ENCODE data around the gene SMG9.

Gene SMG9

DNA sequence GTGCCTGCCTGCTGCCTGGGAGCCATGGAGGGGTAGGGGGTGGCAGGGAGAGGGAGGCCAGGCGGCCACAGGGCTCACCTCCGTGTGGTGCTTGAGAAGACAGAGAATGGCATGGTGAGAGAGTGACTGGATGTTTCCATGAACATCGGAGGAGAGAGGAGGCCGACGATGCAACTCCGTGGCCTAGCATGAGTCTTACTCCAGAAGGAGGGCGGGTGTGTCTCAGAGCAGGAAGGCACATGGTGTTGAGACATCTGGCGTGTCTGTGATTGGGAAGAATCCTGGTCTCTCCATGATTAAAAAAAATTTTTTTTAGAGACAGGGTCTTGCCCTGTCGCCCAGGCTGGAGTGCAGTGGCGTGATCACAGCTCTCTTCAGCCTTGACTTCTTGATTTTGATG lies 33.8 kb downstream of the SMG9 start:
- no peaks in the 10 kb centered on the region for H3K27me3 ChIP-seq (ENCODE audit: low read depth, low read length)
- no peaks in the 10 kb centered on the region for H3K79me2 ChIP-seq (ENCODE audit: low read length)
- no peak overlapping the region for H3K4me3 ChIP-seq (ENCODE audit: low read length)
- H3K36me3 ChIP-seq (replicated peaks; ENCODE audit: low read depth, low read length) = no peaks in the 10 kb centered on the region
- H3K9ac ChIP-seq (ENCODE audit: low read length) = no peak overlapping the region
- peaks cover 14% of the 10 kb centered on the region for H3K4me1 ChIP-seq (ENCODE audit: low read length)
- no peak overlapping the region for H2AFZ ChIP-seq (ENCODE audit: low read depth, low read length)
- TF ChIP-seq, protein P1, sequence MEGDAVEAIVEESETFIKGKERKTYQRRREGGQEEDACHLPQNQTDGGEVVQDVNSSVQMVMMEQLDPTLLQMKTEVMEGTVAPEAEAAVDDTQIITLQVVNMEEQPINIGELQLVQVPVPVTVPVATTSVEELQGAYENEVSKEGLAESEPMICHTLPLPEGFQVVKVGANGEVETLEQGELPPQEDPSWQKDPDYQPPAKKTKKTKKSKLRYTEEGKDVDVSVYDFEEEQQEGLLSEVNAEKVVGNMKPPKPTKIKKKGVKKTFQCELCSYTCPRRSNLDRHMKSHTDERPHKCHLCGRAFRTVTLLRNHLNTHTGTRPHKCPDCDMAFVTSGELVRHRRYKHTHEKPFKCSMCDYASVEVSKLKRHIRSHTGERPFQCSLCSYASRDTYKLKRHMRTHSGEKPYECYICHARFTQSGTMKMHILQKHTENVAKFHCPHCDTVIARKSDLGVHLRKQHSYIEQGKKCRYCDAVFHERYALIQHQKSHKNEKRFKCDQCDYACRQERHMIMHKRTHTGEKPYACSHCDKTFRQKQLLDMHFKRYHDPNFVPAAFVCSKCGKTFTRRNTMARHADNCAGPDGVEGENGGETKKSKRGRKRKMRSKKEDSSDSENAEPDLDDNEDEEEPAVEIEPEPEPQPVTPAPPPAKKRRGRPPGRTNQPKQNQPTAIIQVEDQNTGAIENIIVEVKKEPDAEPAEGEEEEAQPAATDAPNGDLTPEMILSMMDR (IDR thresholded peaks at IDR 0.05; ENCODE audit: low read depth, low read length) = no peak
- TF ChIP-seq EZH2phosphoT487 (IDR thresholded peaks at IDR 0.05; ENCODE audit: low read depth) = no peak
- H3K9me3 ChIP-seq (ENCODE audit: insufficient read depth, low read length) = no peaks in the 10 kb centered on the region
- no peaks in the 10 kb centered on the region for H4K20me1 ChIP-seq (ENCODE audit: insufficient read depth, low read length)
- H3K4me2 ChIP-seq (ENCODE audit: low read length) = no peak overlapping the region
- no peak overlapping the region for H3K27ac ChIP-seq (ENCODE audit: low read length)

DNA sequence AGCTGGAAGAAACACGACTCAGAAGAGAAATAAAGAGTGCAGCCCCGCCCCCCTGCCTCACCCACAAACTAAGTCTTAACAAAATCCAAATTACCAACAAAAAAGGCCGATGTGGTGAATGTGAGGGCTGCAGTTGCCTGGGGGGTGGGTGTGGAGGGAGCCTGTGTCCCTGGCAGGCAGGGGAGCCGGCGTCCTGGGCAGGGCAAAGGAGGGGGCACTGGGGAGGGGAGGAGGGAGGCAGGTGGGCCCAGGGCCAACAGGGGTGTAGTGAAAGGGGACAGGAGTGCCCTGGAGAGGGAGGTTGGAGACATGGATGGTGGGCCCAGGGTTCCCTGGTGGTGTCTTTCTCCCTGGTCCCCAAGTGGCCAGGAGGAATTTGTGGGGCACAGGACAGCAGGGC lies 34.8 kb downstream of the SMG9 start:
- H3K36me3 ChIP-seq (replicated peaks; ENCODE audit: low read depth, low read length) = no peaks in the 10 kb centered on the region
- no peak overlapping the region for H3K27ac ChIP-seq (ENCODE audit: low read length)
- peaks cover 6% of the 10 kb centered on the region for H3K4me1 ChIP-seq (ENCODE audit: low read length)
- no peak overlapping the region for H3K9ac ChIP-seq (ENCODE audit: low read length)
- no peaks in the 10 kb centered on the region for H4K20me1 ChIP-seq (ENCODE audit: insufficient read depth, low read length)
- no peak overlapping the region for H3K4me2 ChIP-seq (ENCODE audit: low read length)
- no peaks in the 10 kb centered on the region for H3K79me2 ChIP-seq (ENCODE audit: low read length)
- H3K27me3 ChIP-seq (ENCODE audit: low read depth, low read length) = no peaks in the 10 kb centered on the region
- TF ChIP-seq, protein P1 (IDR thresholded peaks at IDR 0.05; ENCODE audit: low read depth, low read length) = no peak
- TF ChIP-seq EZH2phosphoT487 (IDR thresholded peaks at IDR 0.05; ENCODE audit: low read depth) = no peak
- no peak overlapping the region for H3K4me3 ChIP-seq (ENCODE audit: low read length)
- no peaks in the 10 kb centered on the region for H3K9me3 ChIP-seq (ENCODE audit: insufficient read depth, low read length)
- no peak overlapping the region for H2AFZ ChIP-seq (ENCODE audit: low read depth, low read length)

DNA sequence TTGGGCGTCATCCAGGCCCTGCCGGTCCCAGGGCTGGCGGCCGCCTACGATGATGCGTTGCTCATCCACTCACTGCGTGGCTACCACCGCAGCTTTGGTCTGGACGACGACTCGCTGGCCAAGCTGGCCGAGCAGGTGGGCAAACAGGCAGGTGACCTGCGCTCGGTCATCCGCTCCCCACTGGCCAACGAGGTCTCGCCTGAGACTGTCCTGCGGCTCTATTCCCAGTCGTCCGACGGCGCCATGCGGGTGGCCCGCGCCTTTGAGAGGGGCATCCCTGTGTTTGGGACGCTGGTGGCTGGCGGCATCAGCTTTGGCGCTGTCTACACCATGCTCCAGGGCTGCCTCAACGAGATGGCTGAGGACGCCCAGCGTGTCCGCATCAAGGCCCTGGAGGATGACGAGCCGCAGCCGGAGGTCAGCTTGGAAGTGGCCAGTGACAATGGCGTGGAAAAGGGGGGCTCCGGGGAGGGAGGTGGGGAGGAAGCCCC lies 35.3 kb downstream of the SMG9 start:
- H3K4me1 ChIP-seq (ENCODE audit: low read length) = peaks cover under 1% of the 10 kb centered on the region; the same call in 1 of the 2 replicates
- H3K4me2 ChIP-seq (ENCODE audit: low read length) = no peak overlapping the region
- no peak overlapping the region for H3K4me3 ChIP-seq (ENCODE audit: low read length)
- no peaks in the 10 kb centered on the region for H4K20me1 ChIP-seq (ENCODE audit: insufficient read depth, low read length)
- TF ChIP-seq, protein P1 (IDR thresholded peaks at IDR 0.05; ENCODE audit: low read depth, low read length) = no peak
- TF ChIP-seq EZH2phosphoT487 (IDR thresholded peaks at IDR 0.05; ENCODE audit: low read depth) = no peak
- no peaks in the 10 kb centered on the region for H3K36me3 ChIP-seq (replicated peaks; ENCODE audit: low read depth, low read length)
- no peaks in the 10 kb centered on the region for H3K9me3 ChIP-seq (ENCODE audit: insufficient read depth, low read length)
- H3K9ac ChIP-seq (ENCODE audit: low read length) = no peak overlapping the region
- H3K27me3 ChIP-seq (ENCODE audit: low read depth, low read length) = no peaks in the 10 kb centered on the region
- no peak overlapping the region for H2AFZ ChIP-seq (ENCODE audit: low read depth, low read length)
- no peaks in the 10 kb centered on the region for H3K79me2 ChIP-seq (ENCODE audit: low read length)
- no peak overlapping the region for H3K27ac ChIP-seq (ENCODE audit: low read length)

DNA sequence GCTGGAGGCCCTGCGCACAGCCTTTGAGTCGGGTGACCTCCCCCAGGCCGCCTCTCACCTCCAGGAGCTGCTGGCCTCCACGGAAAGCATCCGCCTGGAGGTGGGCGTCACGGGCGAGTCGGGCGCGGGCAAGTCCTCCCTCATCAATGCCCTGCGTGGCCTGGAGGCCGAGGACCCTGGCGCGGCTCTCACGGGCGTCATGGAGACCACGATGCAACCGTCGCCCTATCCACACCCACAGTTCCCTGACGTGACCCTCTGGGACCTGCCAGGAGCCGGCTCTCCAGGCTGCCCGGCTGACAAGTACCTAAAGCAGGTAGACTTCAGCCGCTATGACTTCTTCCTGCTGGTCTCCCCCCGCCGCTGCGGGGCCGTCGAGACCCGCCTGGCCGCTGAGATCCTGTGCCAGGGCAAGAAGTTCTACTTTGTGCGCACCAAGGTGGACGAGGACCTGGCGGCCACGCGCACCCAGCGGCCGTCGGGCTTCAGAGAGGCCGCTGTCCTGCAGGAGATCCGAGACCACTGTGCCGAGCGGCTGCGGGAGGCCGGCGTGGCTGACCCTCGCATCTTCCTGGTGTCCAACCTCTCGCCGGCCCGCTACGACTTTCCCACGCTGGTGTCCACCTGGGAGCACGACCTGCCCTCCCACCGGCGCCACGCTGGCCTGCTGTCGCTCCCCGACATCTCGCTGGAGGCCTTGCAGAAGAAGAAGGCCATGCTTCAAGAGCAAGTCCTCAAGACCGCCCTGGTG lies 36.0 kb downstream of the SMG9 start:
- no peaks in the 10 kb centered on the region for H3K36me3 ChIP-seq (replicated peaks; ENCODE audit: low read depth, low read length)
- no peaks in the 10 kb centered on the region for H3K79me2 ChIP-seq (ENCODE audit: low read length)
- no peak overlapping the region for H2AFZ ChIP-seq (ENCODE audit: low read depth, low read length)
- no peak overlapping the region for H3K9ac ChIP-seq (ENCODE audit: low read length)
- no peaks in the 10 kb centered on the region for H4K20me1 ChIP-seq (ENCODE audit: insufficient read depth, low read length)
- H3K9me3 ChIP-seq (ENCODE audit: insufficient read depth, low read length) = no peaks in the 10 kb centered on the region
- no peak for TF ChIP-seq EZH2phosphoT487 (IDR thresholded peaks at IDR 0.05; ENCODE audit: low read depth)
- TF ChIP-seq, protein P1 (IDR thresholded peaks at IDR 0.05; ENCODE audit: low read depth, low read length) = no peak
- H3K27ac ChIP-seq (ENCODE audit: low read length) = no peak overlapping the region
- H3K4me2 ChIP-seq (ENCODE audit: low read length) = no peak overlapping the region
- H3K4me1 ChIP-seq (ENCODE audit: low read length) = no peaks in the 10 kb centered on the region
- H3K27me3 ChIP-seq (ENCODE audit: low read depth, low read length) = no peaks in the 10 kb centered on the region
- H3K4me3 ChIP-seq (ENCODE audit: low read length) = no peak overlapping the region

Data from OCI-LY3 (cell line).